Uterus (tissue), 4 donors: ENCODE data around the gene TXLNA. TPM values are rescaled to one million over a fixed set of nuclear protein-coding genes. Genes with fewer than 3 reads are reported as not detected.

Source experiments
- DNase-seq, 2 donors: peaks; one replicate each; pipeline ENCODE4 v3.0.0-alpha.2; 2019 to 2020
- H3K27ac ChIP-seq, 2 donors: fragments of 200-600 bp; sonication (generic); 1 replicate in 1 of 2; 2 replicates in 1 of 2; pipeline ENCODE4 v1.5.1; 2016 to 2018
- H3K27me3 ChIP-seq, 2 donors: fragments of 200-600 bp; sonication (generic); one replicate each; pipeline ENCODE4 v1.5.1; 2018 to 2019; ENCODE audit warnings: control low read depth in 1 of 2
- H3K36me3 ChIP-seq, 2 donors: fragments of 200-600 bp; sonication (generic); one replicate each; pipeline ENCODE4 v1.5.1; 2019; ENCODE audit warnings: control low read depth in 1 of 2
- H3K4me1 ChIP-seq, 2 donors: fragments of 200-600 bp; sonication (generic); one replicate each; pipeline ENCODE4 v1.5.1; 2018 to 2019; ENCODE audit warnings: control low read depth in 1 of 2
- H3K4me3 ChIP-seq, 2 donors: fragments of 200-600 bp; sonication (generic); 1 replicate in 1 of 2; 2 replicates in 1 of 2; pipeline ENCODE4 v1.5.1; 2018 to 2019; ENCODE audit warnings: mild to moderate bottlenecking in 1 of 2
- H3K9me3 ChIP-seq, 2 donors: fragments of 200-600 bp; sonication (generic); one replicate each; pipeline ENCODE4 v1.5.1; 2019; ENCODE audit warnings: control low read depth in 1 of 2
- POLR2A ChIP-seq, 2 donors: fragments of 450-650 bp; IDR thresholded peaks; one replicate each; pipeline ENCODE4 v1.6.1; 2016; ENCODE audit warnings: antibody characterized with exemption in 2 of 2, mild to moderate bottlenecking in 1 of 2, moderate library complexity in 1 of 2
- intact Hi-C: fragments of 100-400 bp; cut with DNase I; formaldehyde crosslinking; loops from one replicate; pipeline ENCODE4 v1.15.1; 2023; ENCODE audit warnings: low total_unique reads
- total RNA-seq, 4 donors: library from RNA; depleted of rRNA in 3 of 4; stranded (reverse); fragments of >200 nt in 3 of 4; gene quantifications; one replicate each; pipeline versions ENCODE4 v1.1.0 to v1.2.4, GENCODE V29; 2014 to 2023
- TF ChIP-seq, protein P1 (sequence below), 4 experiments: fragments of 200-600 bp in 2 of 4; fragments of 450-650 bp in 2 of 4; sonication (generic) in 2 of 4; IDR thresholded peaks; one replicate each; pipeline ENCODE4 v1.5.1; 2016 to 2019; ENCODE audit warnings: antibody characterized with exemption in 4 of 4, mild to moderate bottlenecking in 2 of 4, moderate library complexity in 1 of 4
- donor health status: DM: yes; HTN: yes; CAD: no.

TXLNA gene
- total RNA-seq, 4 donors from 2014 or later = 14.1 to 60.1 (median 40.4) TPM

DNA sequence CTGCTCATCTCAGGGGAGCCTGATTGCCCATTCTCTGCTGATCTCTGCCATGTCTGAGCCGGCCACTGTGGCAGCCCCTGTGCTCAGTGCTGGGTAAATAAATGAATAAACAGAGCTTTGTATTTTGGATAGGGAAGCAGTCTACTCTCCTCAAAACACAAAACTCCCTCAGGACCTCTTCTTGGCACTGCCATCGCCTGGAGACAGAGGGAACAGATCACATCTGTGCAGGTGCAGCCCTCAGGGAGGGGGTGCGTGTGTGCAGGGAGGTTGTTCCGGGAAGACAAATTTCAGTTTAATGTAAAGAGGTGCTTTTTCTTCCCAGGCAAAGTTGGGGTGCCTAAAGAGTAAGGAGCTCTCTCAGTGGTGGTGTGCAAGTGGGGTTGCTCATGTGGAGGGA is 59.9 kb downstream of the TXLNA start:
- intact Hi-C loops = no loop called here
- TF ChIP-seq POLR2A (IDR thresholded peaks at IDR 0.05) = no peak
- TF ChIP-seq, protein P1, sequence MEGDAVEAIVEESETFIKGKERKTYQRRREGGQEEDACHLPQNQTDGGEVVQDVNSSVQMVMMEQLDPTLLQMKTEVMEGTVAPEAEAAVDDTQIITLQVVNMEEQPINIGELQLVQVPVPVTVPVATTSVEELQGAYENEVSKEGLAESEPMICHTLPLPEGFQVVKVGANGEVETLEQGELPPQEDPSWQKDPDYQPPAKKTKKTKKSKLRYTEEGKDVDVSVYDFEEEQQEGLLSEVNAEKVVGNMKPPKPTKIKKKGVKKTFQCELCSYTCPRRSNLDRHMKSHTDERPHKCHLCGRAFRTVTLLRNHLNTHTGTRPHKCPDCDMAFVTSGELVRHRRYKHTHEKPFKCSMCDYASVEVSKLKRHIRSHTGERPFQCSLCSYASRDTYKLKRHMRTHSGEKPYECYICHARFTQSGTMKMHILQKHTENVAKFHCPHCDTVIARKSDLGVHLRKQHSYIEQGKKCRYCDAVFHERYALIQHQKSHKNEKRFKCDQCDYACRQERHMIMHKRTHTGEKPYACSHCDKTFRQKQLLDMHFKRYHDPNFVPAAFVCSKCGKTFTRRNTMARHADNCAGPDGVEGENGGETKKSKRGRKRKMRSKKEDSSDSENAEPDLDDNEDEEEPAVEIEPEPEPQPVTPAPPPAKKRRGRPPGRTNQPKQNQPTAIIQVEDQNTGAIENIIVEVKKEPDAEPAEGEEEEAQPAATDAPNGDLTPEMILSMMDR (IDR thresholded peaks at IDR 0.05) = no peak
- no peak overlapping the region for H3K4me3 ChIP-seq

GRCh38 chr1:32239790-32240139 is 60.3 kb downstream of the TXLNA start:
- Histone ChIP-seq H3K4me1 (peaks cover 0 to 6% of the 10 kb centered on the region in 2 donors), H3K4me3 (peak overlapping the region; percentile 60 to 68), H3K27me3 (no peaks in the 10 kb centered on the region), H3K27ac (peak overlapping the region; percentile 79 to 85), H3K9me3 (no peaks in the 10 kb centered on the region), H3K36me3 (no peaks in the 10 kb centered on the region)
- no peak for TF ChIP-seq POLR2A (IDR thresholded peaks at IDR 0.05)
- TF ChIP-seq, protein P1 (IDR thresholded peaks at IDR 0.05) = no peak
- DNase-seq = no peak
- intact Hi-C loops = loop anchor here (10.0 kb wide), 1 partner anchor 75 kb away; no protein-coding TSS in a partner anchor

More for the DNA sequence above, 59.9 kb downstream of the TXLNA start:
- Histone ChIP-seq H3K4me1 (peaks cover 0 to 6% of the 10 kb centered on the region in 2 donors), H3K27ac (peak overlapping the region; percentile 79 to 85), H3K9me3 (no peaks in the 10 kb centered on the region), H3K27me3 (no peaks in the 10 kb centered on the region), H3K36me3 (no peaks in the 10 kb centered on the region)
- DNase-seq = no peak

- Histone ChIP-seq H3K36me3 (no peaks in the 10 kb centered on the region), H3K4me1 (peaks cover 0 to 6% of the 10 kb centered on the region in 2 donors), H3K4me3 (peak overlapping the region; percentile 60 to 68), H3K27me3 (no peaks in the 10 kb centered on the region), H3K27ac (peak overlapping the region; percentile 79 to 85), H3K9me3 (no peaks in the 10 kb centered on the region)
- intact Hi-C loops = loop anchor here (10.0 kb wide), 1 partner anchor 74 kb away; no protein-coding TSS in a partner anchor
- TF ChIP-seq, protein P1 (IDR thresholded peaks at IDR 0.05) = peak; percentile 27 to 43 (median 38)
- TF ChIP-seq POLR2A (IDR thresholded peaks at IDR 0.05) = peak; percentile 57 to 83
- DNase-seq = peak; percentile 79 to 84
These were observed 60.9 kb downstream of the TXLNA start for GRCh38 chr1:32240140-32240951.

GRCh38 chr1:32241001-32241763 is 61.7 kb downstream of the TXLNA start:
- Histone ChIP-seq H3K9me3 (no peaks in the 10 kb centered on the region), H3K4me1 (peaks cover 0 to 6% of the 10 kb centered on the region in 2 donors), H3K27ac (peak overlapping the region; percentile 79 to 85), H3K36me3 (no peaks in the 10 kb centered on the region), H3K4me3 (peak overlapping the region; percentile 60 to 68), H3K27me3 (no peaks in the 10 kb centered on the region)
- intact Hi-C loops = loop anchor here (10.0 kb wide), 1 partner anchor 74 kb away; no protein-coding TSS in a partner anchor
- TF ChIP-seq, protein P1 (IDR thresholded peaks at IDR 0.05) = no peak
- TF ChIP-seq POLR2A (IDR thresholded peaks at IDR 0.05) = no peak
- peak; percentile 52 to 67 for DNase-seq
